ENCODE data around the gene CHAC1. TPM values are rescaled to one million over a fixed set of nuclear protein-coding genes. Genes with fewer than 3 reads are reported as not detected.
A peak's percentile ranks its signal among the peaks of the same experiment; 100 is the strongest.

Gene CHAC1
- total and polyA plus RNA-seq, 2 of the 13 experiments (the other 11 are each of a cell fraction or from before 2014, with no cell fraction given) = 0.44 TPM; not detected in 1

GRCh38 chr15:40928821-40929659, 24.2 kb upstream of the CHAC1 start, which contains the start of gene DLL4 (continued):
- TF ChIP-seq ZNF138 (CRISPR knock-in tag; IDR thresholded peaks at IDR 0.05; ENCODE audit: low read depth) = no peak
- no peak for TF ChIP-seq SPEN (CRISPR knock-in tag; IDR thresholded peaks at IDR 0.05; ENCODE audit: low read depth)
- no peak for TF ChIP-seq MAFG (CRISPR knock-in tag; IDR thresholded peaks at IDR 0.05)
- no peak for TF ChIP-seq TP53 (CRISPR knock-in tag; conservative IDR thresholded peaks at IDR 0.05)
- TF ChIP-seq RNF2 (conservative IDR thresholded peaks at IDR 0.05; ENCODE audit: low read depth) = peak; percentile 42; the same call in 1 of the 2 replicates
- TF ChIP-seq MYC (CRISPR knock-in tag; IDR thresholded peaks at IDR 0.05; ENCODE audit: borderline replicate concordance) = peak; percentile 64; the same call in 1 of the 2 replicates
- TF ChIP-seq FOSL2 (CRISPR knock-in tag; IDR thresholded peaks at IDR 0.05) = no peak
- TF ChIP-seq PHF21A (CRISPR knock-in tag; IDR thresholded peaks at IDR 0.05) = peak; percentile 14; the same call in 1 of the 2 replicates
- no peak for TF ChIP-seq MED13 (CRISPR knock-in tag; IDR thresholded peaks at IDR 0.05)
- no peak for TF ChIP-seq SOX6 (IDR thresholded peaks at IDR 0.05)
- no peak for TF ChIP-seq SOX6 (CRISPR knock-in tag; IDR thresholded peaks at IDR 0.05)
- peak; percentile 63; the same call in 1 of the 2 replicates for TF ChIP-seq ZNF724P (CRISPR knock-in tag; IDR thresholded peaks at IDR 0.05; ENCODE audit: borderline replicate concordance)
- no peak for TF ChIP-seq ATRX (CRISPR knock-in tag; IDR thresholded peaks at IDR 0.05; ENCODE audit: borderline replicate concordance)
- 0 out of 2 replicates have a peak, but pooled peaks have one; percentile 18 for TF ChIP-seq ZNF331 (CRISPR knock-in tag; IDR thresholded peaks at IDR 0.05)
- peak; percentile 29; the same call in 1 of the 2 replicates for TF ChIP-seq SP2 (CRISPR knock-in tag; IDR thresholded peaks at IDR 0.05)
- TF ChIP-seq POGK (CRISPR knock-in tag; conservative IDR thresholded peaks at IDR 0.05) = peak; percentile 38; the same call in 1 of the 2 replicates
- no peak for TF ChIP-seq ZNF24 (IDR thresholded peaks at IDR 0.05)
- TF ChIP-seq POLR2G (IDR thresholded peaks at IDR 0.05; ENCODE audit: low read depth, low read length) = peak; percentile 39; the same call in 1 of the 2 replicates
- TF ChIP-seq IKZF5 (CRISPR knock-in tag; IDR thresholded peaks at IDR 0.05) = 0 out of 2 replicates have a peak, but pooled peaks have one; percentile 30
- TF ChIP-seq WIZ (CRISPR knock-in tag; IDR thresholded peaks at IDR 0.05) = 0 out of 2 replicates have a peak, but pooled peaks have one; percentile 58
- TF ChIP-seq ZFP37 (CRISPR knock-in tag; IDR thresholded peaks at IDR 0.05; ENCODE audit: borderline replicate concordance) = no peak
